A549 (cell line): Measurements from ENCODE around the gene NKIRAS1. TPM values are rescaled to one million over a fixed set of nuclear protein-coding genes. Genes with fewer than 3 reads are reported as not detected.

Experiments used
- ATAC-seq, 2 experiments: fragments of 200-7000 bp in 1 of 2; fragments of >200 bp in 1 of 2; cut with Nextera tagmentation in 1 of 2; cut with Tn5 transposase in 1 of 2; 3 replicates each; pipeline versions ENCODE4 v1.8.0 to v1.9.1; 2018 to 2020; ENCODE audit warnings: mild to moderate bottlenecking in 1 of 2, moderate library complexity in 1 of 2
- CTCF ChIA-PET: fragments of 300-600 bp; sonication (Branson Sonifier 250); formaldehyde crosslinking; extraction: SDS; loops from one replicate; lab custom pipeline; 2021; ENCODE audit warnings: antibody characterized with exemption, inconsistent platforms; lab: Yijun Ruan, JAX
- POLR2A ChIA-PET: fragments of 350-600 bp; formaldehyde crosslinking; extraction: SDS; loops from one replicate; lab custom pipeline; 2021; ENCODE audit warnings: antibody characterized with exemption, inconsistent platforms; lab: Yijun Ruan, JAX
- DNase-seq, 2 experiments: peaks; one replicate each; pipeline versions ENCODE4 v3.0.0 to v3.0.0-alpha.2; 2011 to 2016; ENCODE audit warnings: low read depth in 1 of 2, low spot score in 1 of 2
- FAIRE-seq: peaks from 2 replicates; lab custom pipeline; 2011; peaks lifted over from hg19 to GRCh38; lab: Jason Lieb, UNC
- H3K27ac ChIP-seq, 2 experiments: fragments of >200 bp; sonication (Bioruptor Twin); formaldehyde crosslinking; 3 replicates each; pipeline ENCODE4 v1.5.1; 2016 to 2017
- H3K4me1 ChIP-seq: fragments of >200 bp; sonication (Bioruptor Twin); formaldehyde crosslinking; 3 replicates; pipeline ENCODE4 v1.6.1; 2016
- H3K4me2 ChIP-seq: fragments of >200 bp; sonication (Bioruptor Twin); formaldehyde crosslinking; 3 replicates; pipeline ENCODE4 v1.6.1; 2016
- H3K4me3 ChIP-seq: fragments of >200 bp; sonication (Bioruptor Twin); formaldehyde crosslinking; 3 replicates; pipeline ENCODE4 v1.5.1; 2016
- H3K9me3 ChIP-seq: fragments of >200 bp; sonication (Bioruptor Twin); formaldehyde crosslinking; 3 replicates; pipeline ENCODE4 v1.6.1; 2016
- BHLHE40 ChIP-seq: IDR thresholded peaks from 2 replicates; pipeline ENCODE4 v1.6.1; 2012; ENCODE audit warnings: low read depth, low read length, inconsistent platforms
- CBX8 ChIP-seq: fragments of 200-600 bp; sonication (generic); IDR thresholded peaks from 2 replicates; pipeline ENCODE4 v1.6.1; 2016
- CHD2 ChIP-seq: fragments of 150-350 bp; IDR thresholded peaks from 2 replicates; pipeline ENCODE4 v1.6.1; 2014; ENCODE audit warnings: low read length; ENCODE audit not compliant: partially characterized antibody
- CHD4 ChIP-seq: fragments of 200-600 bp; sonication (generic); IDR thresholded peaks from 2 replicates; pipeline ENCODE4 v1.6.1; 2016; ENCODE audit warnings: antibody characterized with exemption, mild to moderate bottlenecking, borderline replicate concordance
- CTCF ChIP-seq: fragments of >200 bp; sonication (Bioruptor Twin); formaldehyde crosslinking; IDR thresholded peaks from 3 replicates; pipeline ENCODE4 v1.5.1; 2016
- EHF ChIP-seq: fragments of 250-450 bp; sonication (Bioruptor Pico); IDR thresholded peaks from 2 replicates; pipeline ENCODE4 v1.5.0; 2020; ENCODE audit warnings: mild to moderate bottlenecking
- HDAC2 ChIP-seq: fragments of 200-600 bp; sonication (generic); IDR thresholded peaks from 2 replicates; pipeline ENCODE4 v1.6.1; 2016
- HES2 ChIP-seq: fragments of >200 bp; sonication (Bioruptor Twin); formaldehyde crosslinking; IDR thresholded peaks from 2 replicates; pipeline ENCODE4 v1.6.1; 2016
- HEYL ChIP-seq: fragments of 250-450 bp; sonication (Bioruptor Pico); IDR thresholded peaks from 2 replicates; pipeline ENCODE4 v1.8.0; 2021; ENCODE audit warnings: mild to moderate bottlenecking, moderate library complexity
- HOXA7 ChIP-seq: fragments of 250-450 bp; sonication (Bioruptor Pico); IDR thresholded peaks from 2 replicates; pipeline ENCODE4 v1.5.0; 2020; ENCODE audit warnings: mild to moderate bottlenecking, moderate library complexity
- HOXB13 ChIP-seq: fragments of 250-450 bp; sonication (Bioruptor Pico); IDR thresholded peaks from 2 replicates; pipeline ENCODE4 v1.5.0; 2020; ENCODE audit warnings: low read depth, mild to moderate bottlenecking, moderate library complexity
- HOXB5 ChIP-seq: fragments of 250-450 bp; sonication (Bioruptor Pico); IDR thresholded peaks from 2 replicates; pipeline ENCODE4 v1.5.0; 2020; ENCODE audit warnings: mild to moderate bottlenecking, moderate library complexity
- JUNB ChIP-seq: fragments of >200 bp; sonication (Bioruptor Twin); formaldehyde crosslinking; IDR thresholded peaks from 2 replicates; pipeline ENCODE4 v1.6.1; 2016
- KDM1A ChIP-seq: fragments of 200-600 bp; sonication (generic); IDR thresholded peaks from 2 replicates; pipeline ENCODE4 v1.6.1; 2016; ENCODE audit warnings: low read depth, mild to moderate bottlenecking
- NFE2L2 ChIP-seq: fragments of 150-350 bp; conservative IDR thresholded peaks from 2 replicates; pipeline ENCODE4 v1.6.1; 2014; ENCODE audit warnings: low read length
- NPAS2 ChIP-seq: fragments of 250-450 bp; sonication (Bioruptor Pico); IDR thresholded peaks from 2 replicates; pipeline ENCODE4 v1.8.0; 2022; ENCODE audit warnings: mild to moderate bottlenecking, moderate library complexity, borderline replicate concordance
- POLR2A ChIP-seq: IDR thresholded peaks from 2 replicates; pipeline ENCODE4 v1.6.1; 2012; ENCODE audit warnings: mild to moderate bottlenecking, low read length
- POLR2AphosphoS2 ChIP-seq: conservative IDR thresholded peaks from 2 replicates; pipeline ENCODE4 v1.6.1; 2012; ENCODE audit warnings: low read length, improper control_type of control experiment, inconsistent platforms
- RAD21 ChIP-seq, 2 experiments: fragments of >200 bp in 1 of 2; sonication (Bioruptor Twin) in 1 of 2; formaldehyde crosslinking in 1 of 2; IDR thresholded peaks in 1 of 2; conservative IDR thresholded peaks in 1 of 2; 2 replicates in 1 of 2; 3 replicates in 1 of 2; pipeline ENCODE4 v1.6.1; 2012 to 2018; ENCODE audit warnings: inconsistent platforms in 1 of 2
- RFX5 ChIP-seq: fragments of 450-650 bp; IDR thresholded peaks from 2 replicates; pipeline ENCODE4 v1.7.1; 2014; ENCODE audit warnings: antibody characterized with exemption, mild to moderate bottlenecking, moderate library complexity
- SREBF2 ChIP-seq: fragments of 450-650 bp; IDR thresholded peaks from 2 replicates; pipeline ENCODE4 v1.6.1; 2014; ENCODE audit warnings: mild to moderate bottlenecking, moderate library complexity
- ZC3H11A ChIP-seq: fragments of 450-650 bp; IDR thresholded peaks from 2 replicates; pipeline ENCODE4 v1.6.1; 2014; ENCODE audit warnings: antibody characterized with exemption, mild to moderate bottlenecking
- ZFP36 ChIP-seq: fragments of 450-650 bp; IDR thresholded peaks from 2 replicates; pipeline ENCODE4 v1.6.1; 2014; ENCODE audit warnings: borderline replicate concordance; ENCODE audit not compliant: partially characterized antibody
- ZSCAN20 ChIP-seq: fragments of 250-450 bp; sonication (Bioruptor Pico); IDR thresholded peaks from 2 replicates; pipeline ENCODE4 v1.8.0; 2022; ENCODE audit warnings: mild to moderate bottlenecking, moderate library complexity
- WGBS: methylation state at CpG from one replicate; pipeline ENCODE4 v1.1.6; 2017; ENCODE audit errors: missing lambda C conversion rate; 5-methylcytosine and 5-hydroxymethylcytosine counted together
- polyA plus RNA-seq, 4 experiments: library from polyadenylated mRNA; depleted of rRNA in 3 of 4; stranded (reverse); fragments of >200 nt; fragmentation: RNase III in 1 of 4; extraction: RNeasy Plus Mini Kit Qiagen cat#74134 plus additional on column Dnase treatment in 1 of 4; gene quantifications; 2 replicates in 3 of 4; 3 replicates in 1 of 4; pipeline ENCODE4 v1.2.3, GENCODE V29; 2011 to 2017
- TF ChIP-seq, protein P1 (sequence below): IDR thresholded peaks from 2 replicates; pipeline ENCODE4 v1.6.1; 2012; ENCODE audit warnings: low read depth, borderline replicate concordance
- TF ChIP-seq, protein P2 (sequence below): fragments of 150-350 bp; IDR thresholded peaks from 2 replicates; pipeline ENCODE4 v1.6.1; 2014; ENCODE audit warnings: low read depth, mild to moderate bottlenecking, low read length
- TF ChIP-seq, protein P3 (sequence below): fragments of 200-600 bp; sonication (generic); IDR thresholded peaks from 2 replicates; pipeline ENCODE4 v1.6.1; 2016; ENCODE audit warnings: antibody characterized with exemption, mild to moderate bottlenecking, moderate library complexity

The NKIRAS1 gene
- polyA plus RNA-seq, 2 of the 4 experiments (the other 2 are of a cell fraction) = 15.5 to 16.8 TPM

- Histone ChIP-seq H3K4me2 (no peak overlapping the region), H3K4me3 (no peak overlapping the region), H3K4me1 (peaks cover 18% of the 10 kb centered on the region; the same call in 2 of the 3 replicates)
- DNase-seq = no peak
- TF ChIP-seq NPAS2 (CRISPR knock-in tag) = no peak
- TF ChIP-seq EHF (CRISPR knock-in tag) = no peak
- TF ChIP-seq POLR2A = no peak
- TF ChIP-seq SREBF2 = no peak
- no peak for TF ChIP-seq CHD4
- TF ChIP-seq ZSCAN20 (CRISPR knock-in tag) = no peak
- TF ChIP-seq CTCF = no peak
- TF ChIP-seq HOXB5 (CRISPR knock-in tag) = no peak
- TF ChIP-seq, protein P1, sequence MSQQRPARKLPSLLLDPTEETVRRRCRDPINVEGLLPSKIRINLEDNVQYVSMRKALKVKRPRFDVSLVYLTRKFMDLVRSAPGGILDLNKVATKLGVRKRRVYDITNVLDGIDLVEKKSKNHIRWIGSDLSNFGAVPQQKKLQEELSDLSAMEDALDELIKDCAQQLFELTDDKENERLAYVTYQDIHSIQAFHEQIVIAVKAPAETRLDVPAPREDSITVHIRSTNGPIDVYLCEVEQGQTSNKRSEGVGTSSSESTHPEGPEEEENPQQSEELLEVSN = no peak
- TF ChIP-seq KDM1A = no peak
- no peak for TF ChIP-seq POLR2AphosphoS2
- no peak for TF ChIP-seq HEYL (CRISPR knock-in tag)
- TF ChIP-seq HOXA7 (CRISPR knock-in tag) = no peak
- TF ChIP-seq HES2 = no peak
- TF ChIP-seq HOXB13 = no peak
- TF ChIP-seq CBX8 = no peak
- no peak for TF ChIP-seq BHLHE40
- TF ChIP-seq, all 56 proteins: peak for 0
- Histone ChIP-seq H3K9me3 (no peaks in the 10 kb centered on the region), H3K27ac (no peak overlapping the region)
- ChIA-PET POLR2A (no interaction called here), CTCF (interaction anchor here (1.1 kb wide), 1 partner anchor 118 kb away, joined by 4 read pairs; no protein-coding TSS in a partner anchor)
- FAIRE-seq = no peak
- WGBS = 83% methylated on average over 4 of the region's 4 CpGs
- no peak for ATAC-seq
Measured at GRCh38 chr3:23952646-23953045, 35.9 kb upstream of the NKIRAS1 start.

DNA sequence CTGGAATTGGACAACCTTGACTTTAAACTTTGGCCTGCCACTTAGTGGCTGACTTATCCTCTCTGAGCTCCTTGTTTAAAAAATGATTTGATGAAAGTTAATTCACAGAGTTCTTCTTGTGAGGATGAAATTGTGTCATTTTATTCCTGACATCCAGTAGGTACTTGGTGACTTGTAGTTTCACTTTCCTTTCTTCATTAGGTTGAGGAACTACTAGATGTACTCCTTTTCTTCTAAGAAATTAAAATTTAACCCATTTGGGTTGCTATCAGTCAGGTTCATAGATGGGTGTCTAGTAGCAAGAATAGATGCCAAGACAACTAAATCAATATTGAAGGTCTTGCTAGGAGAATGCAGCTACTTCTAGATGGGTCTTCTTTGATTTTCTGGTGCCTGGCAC is 33.5 kb upstream of the NKIRAS1 start:
- ATAC-seq = no peak
- Histone ChIP-seq H3K27ac (no peak overlapping the region), H3K4me3 (no peak overlapping the region), H3K4me1 (peaks cover 30% of the 10 kb centered on the region), H3K4me2 (peak overlapping the region; percentile 29), H3K9me3 (no peaks in the 10 kb centered on the region)
- ChIA-PET POLR2A (interaction anchor here (0.6 to 2.8 kb wide), 2 partner anchors 33 to 55 kb away, joined by 3 to 18 read pairs; partner anchors contain the start of genes NKIRAS1 and RPL15), CTCF (interaction anchor here (1.3 to 1.4 kb wide), 2 partner anchors 12 to 19 kb away, joined by 3 to 4 read pairs; no protein-coding TSS in a partner anchor)
- TF ChIP-seq POLR2AphosphoS2 = no peak
- DNase-seq = no peak
- FAIRE-seq = no peak

- no peak for DNase-seq
- ATAC-seq = no peak
- H3K4me2 ChIP-seq = peak overlapping the region; percentile 29
- POLR2A ChIA-PET = interaction anchor here (2.8 kb wide), 1 partner anchor 33 kb away, joined by 18 read pairs; the partner anchor contains the start of genes NKIRAS1 and RPL15
- no peak overlapping the region for H3K4me3 ChIP-seq
- H3K4me1 ChIP-seq = peaks cover 30% of the 10 kb centered on the region
- TF ChIP-seq JUNB (no peak), RFX5 (no peak), ZFP36 (no peak), HEYL (CRISPR knock-in tag) (no peak), BHLHE40 (no peak), NFE2L2 (no peak), HOXB13 (no peak), HOXA7 (CRISPR knock-in tag) (no peak), SREBF2 (no peak), HDAC2 (no peak), ZC3H11A (no peak), KDM1A (no peak), CHD2 (no peak), RAD21 (conservative IDR thresholded peaks at IDR 0.05 in 1 of 2, IDR thresholded peaks at IDR 0.05 in 1 of 2) (no peak)
- TF ChIP-seq, protein P2, sequence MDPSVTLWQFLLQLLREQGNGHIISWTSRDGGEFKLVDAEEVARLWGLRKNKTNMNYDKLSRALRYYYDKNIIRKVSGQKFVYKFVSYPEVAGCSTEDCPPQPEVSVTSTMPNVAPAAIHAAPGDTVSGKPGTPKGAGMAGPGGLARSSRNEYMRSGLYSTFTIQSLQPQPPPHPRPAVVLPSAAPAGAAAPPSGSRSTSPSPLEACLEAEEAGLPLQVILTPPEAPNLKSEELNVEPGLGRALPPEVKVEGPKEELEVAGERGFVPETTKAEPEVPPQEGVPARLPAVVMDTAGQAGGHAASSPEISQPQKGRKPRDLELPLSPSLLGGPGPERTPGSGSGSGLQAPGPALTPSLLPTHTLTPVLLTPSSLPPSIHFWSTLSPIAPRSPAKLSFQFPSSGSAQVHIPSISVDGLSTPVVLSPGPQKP = no peak
- TF ChIP-seq, protein P3, sequence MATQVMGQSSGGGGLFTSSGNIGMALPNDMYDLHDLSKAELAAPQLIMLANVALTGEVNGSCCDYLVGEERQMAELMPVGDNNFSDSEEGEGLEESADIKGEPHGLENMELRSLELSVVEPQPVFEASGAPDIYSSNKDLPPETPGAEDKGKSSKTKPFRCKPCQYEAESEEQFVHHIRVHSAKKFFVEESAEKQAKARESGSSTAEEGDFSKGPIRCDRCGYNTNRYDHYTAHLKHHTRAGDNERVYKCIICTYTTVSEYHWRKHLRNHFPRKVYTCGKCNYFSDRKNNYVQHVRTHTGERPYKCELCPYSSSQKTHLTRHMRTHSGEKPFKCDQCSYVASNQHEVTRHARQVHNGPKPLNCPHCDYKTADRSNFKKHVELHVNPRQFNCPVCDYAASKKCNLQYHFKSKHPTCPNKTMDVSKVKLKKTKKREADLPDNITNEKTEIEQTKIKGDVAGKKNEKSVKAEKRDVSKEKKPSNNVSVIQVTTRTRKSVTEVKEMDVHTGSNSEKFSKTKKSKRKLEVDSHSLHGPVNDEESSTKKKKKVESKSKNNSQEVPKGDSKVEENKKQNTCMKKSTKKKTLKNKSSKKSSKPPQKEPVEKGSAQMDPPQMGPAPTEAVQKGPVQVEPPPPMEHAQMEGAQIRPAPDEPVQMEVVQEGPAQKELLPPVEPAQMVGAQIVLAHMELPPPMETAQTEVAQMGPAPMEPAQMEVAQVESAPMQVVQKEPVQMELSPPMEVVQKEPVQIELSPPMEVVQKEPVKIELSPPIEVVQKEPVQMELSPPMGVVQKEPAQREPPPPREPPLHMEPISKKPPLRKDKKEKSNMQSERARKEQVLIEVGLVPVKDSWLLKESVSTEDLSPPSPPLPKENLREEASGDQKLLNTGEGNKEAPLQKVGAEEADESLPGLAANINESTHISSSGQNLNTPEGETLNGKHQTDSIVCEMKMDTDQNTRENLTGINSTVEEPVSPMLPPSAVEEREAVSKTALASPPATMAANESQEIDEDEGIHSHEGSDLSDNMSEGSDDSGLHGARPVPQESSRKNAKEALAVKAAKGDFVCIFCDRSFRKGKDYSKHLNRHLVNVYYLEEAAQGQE = no peak
- TF ChIP-seq, all 56 proteins: peak for 0
- FAIRE-seq = no peak
- CTCF ChIA-PET = interaction anchor here (1.3 to 1.4 kb wide), 3 partner anchors 8 to 20 kb away, joined by 3 to 7 read pairs (median 4); no protein-coding TSS in a partner anchor
- no peaks in the 10 kb centered on the region for H3K9me3 ChIP-seq
- no peak overlapping the region for H3K27ac ChIP-seq
Measured at GRCh38 chr3:23949784-23950183, 33.0 kb upstream of the NKIRAS1 start.
